CD14-positive monocyte (primary cell): ENCODE measurements around the gene TBL3. TPM values are rescaled to one million over a fixed set of nuclear protein-coding genes. Genes with fewer than 3 reads are reported as not detected.

Experiments used
- DNase-seq, 3 donors: peaks; one replicate each; pipeline ENCODE4 v3.0.0-alpha.2; 2011 to 2022
- H2AFZ ChIP-seq: 2 replicates; pipeline ENCODE4 v1.6.0; 2012; ENCODE audit warnings: mild to moderate bottlenecking, low read depth, low read length, inconsistent platforms; ENCODE audit not compliant: insufficient read depth, poor library complexity, severe bottlenecking
- H3K27ac ChIP-seq, 2 donors: 1 replicate in 1 of 2; 2 replicates in 1 of 2; pipeline ENCODE4 v1.5.1; 2012 to 2013; ENCODE audit warnings: low read length in 2 of 2, control low read depth in 1 of 2, inconsistent platforms in 1 of 2, low read depth in 1 of 2, mild to moderate bottlenecking in 1 of 2
- H3K27me3 ChIP-seq, 2 donors: one replicate each; pipeline versions ENCODE4 v1.6.0 to v1.6.1; 2011 to 2013; ENCODE audit warnings: low read length in 2 of 2; ENCODE audit not compliant: control insufficient read depth in 2 of 2, insufficient read depth in 2 of 2
- H3K36me3 ChIP-seq, 2 donors: replicated peaks in 1 of 2; 1 replicate in 1 of 2; 2 replicates in 1 of 2; pipeline versions ENCODE4 v1.5.1 to v1.6.1; 2012 to 2013; ENCODE audit warnings: low read length in 2 of 2, control low read depth in 1 of 2, inconsistent platforms in 1 of 2, mild to moderate bottlenecking in 1 of 2; ENCODE audit not compliant: insufficient read depth in 2 of 2, control insufficient read depth in 1 of 2
- H3K4me1 ChIP-seq, 2 donors: 1 replicate in 1 of 2; 2 replicates in 1 of 2; pipeline versions ENCODE4 v1.5.1 to v1.6.1; 2012 to 2013; ENCODE audit warnings: low read length in 2 of 2, control low read depth in 1 of 2, inconsistent platforms in 1 of 2, mild to moderate bottlenecking in 1 of 2, moderate library complexity in 1 of 2; ENCODE audit not compliant: insufficient read depth in 2 of 2, control insufficient read depth in 1 of 2
- H3K4me2 ChIP-seq: replicated peaks from 2 replicates; pipeline ENCODE3; 2012; ENCODE audit warnings: low read length, moderate library complexity, mild to moderate bottlenecking; ENCODE audit not compliant: poor library complexity, severe bottlenecking; ENCODE audit errors: extremely low read depth
- H3K4me3 ChIP-seq, 3 experiments: fragments of 200-600 bp in 1 of 3; sonication (generic) in 1 of 3; replicated peaks in 1 of 3; 1 replicate in 2 of 3; 2 replicates in 1 of 3; pipeline ENCODE4 v1.5.1; 2011 to 2013; ENCODE audit warnings: low read length in 3 of 3, mild to moderate bottlenecking in 3 of 3, control low read depth in 2 of 3, low read depth in 2 of 3, inconsistent platforms in 1 of 3, moderate library complexity in 1 of 3
- H3K79me2 ChIP-seq: 2 replicates; pipeline ENCODE4 v1.6.0; 2012; ENCODE audit warnings: mild to moderate bottlenecking, control low read depth, inconsistent platforms, low read length, moderate library complexity; ENCODE audit not compliant: insufficient read depth
- H3K9ac ChIP-seq: 2 replicates; pipeline ENCODE4 v1.6.0; 2017; ENCODE audit warnings: low read length, mild to moderate bottlenecking; ENCODE audit not compliant: insufficient read depth, poor library complexity, severe bottlenecking
- H3K9me3 ChIP-seq, 2 donors: replicated peaks in 1 of 2; 1 replicate in 1 of 2; 2 replicates in 1 of 2; pipeline versions ENCODE4 v1.5.1 to v1.6.1; 2012 to 2013; ENCODE audit warnings: low read length in 2 of 2, control low read depth in 1 of 2; ENCODE audit not compliant: control insufficient read depth in 1 of 2, insufficient read depth in 1 of 2
- H4K20me1 ChIP-seq: 2 replicates; pipeline ENCODE4 v1.6.0; 2012; ENCODE audit warnings: mild to moderate bottlenecking, low read length, control low read depth, moderate library complexity; ENCODE audit not compliant: insufficient read depth
- H3K27ac Mint-ChIP-seq, 7 donors: one replicate each; pipeline ENCODE4 v1.8.0; 2020; ENCODE audit warnings: mild to moderate bottlenecking in 7 of 7, mixed read lengths in 7 of 7, moderate library complexity in 6 of 7, inconsistent platforms in 2 of 7
- H3K27me3 Mint-ChIP-seq, 3 donors: one replicate each; pipeline ENCODE4 v1.8.0; 2021 to 2022; ENCODE audit warnings: low read depth in 3 of 3, mild to moderate bottlenecking in 3 of 3, mixed read lengths in 3 of 3, moderate library complexity in 3 of 3, inconsistent platforms in 1 of 3
- H3K36me3 Mint-ChIP-seq, 2 donors: one replicate each; pipeline ENCODE4 v1.8.0; 2020; ENCODE audit warnings: mixed read lengths in 2 of 2, inconsistent platforms in 1 of 2, mild to moderate bottlenecking in 1 of 2
- H3K4me1 Mint-ChIP-seq: one replicate; pipeline ENCODE4 v1.8.0; 2020; ENCODE audit warnings: mild to moderate bottlenecking, mixed read lengths
- H3K4me3 Mint-ChIP-seq, 2 donors: one replicate each; pipeline ENCODE4 v1.8.0; 2020; ENCODE audit warnings: mild to moderate bottlenecking in 2 of 2, mixed read lengths in 2 of 2, moderate library complexity in 1 of 2
- H3K9me3 Mint-ChIP-seq, 7 donors: one replicate each; pipeline ENCODE4 v1.8.0; 2020 to 2022; ENCODE audit warnings: mixed read lengths in 7 of 7, mild to moderate bottlenecking in 6 of 7, moderate library complexity in 6 of 7, inconsistent platforms in 2 of 7
- CTCF ChIP-seq: fragments of 200-600 bp; IDR thresholded peaks from one replicate; pipeline ENCODE4 v1.8.0; 2022; ENCODE audit warnings: antibody characterized with exemption, mild to moderate bottlenecking
- WGBS: methylation state at CpG from one replicate; pipeline ENCODE4 v1.1.5; 2013; ENCODE audit warnings: missing lambda C conversion rate; ENCODE audit not compliant: insufficient coverage; 5-methylcytosine and 5-hydroxymethylcytosine counted together
- intact Hi-C, 2 donors: fragments of 100-400 bp; cut with micrococcal nuclease; formaldehyde crosslinking; loops; one replicate each; pipeline versions ENCODE4 v1.15.0 to v1.15.1; 2023
- polyA plus RNA-seq, 3 donors: library from polyadenylated mRNA; depleted of rRNA in 1 of 3; unstranded in 2 of 3; stranded (reverse) in 1 of 3; fragments of 300-500 nt in 2 of 3; fragments of >200 nt in 1 of 3; fragmentation: Illumina TruSeq in 2 of 3; gene quantifications; 1 replicate in 2 of 3; 2 replicates in 1 of 3; pipeline ENCODE4 v1.2.3, GENCODE V29; 2012 to 2021

The TBL3 gene
- polyA plus RNA-seq, 3 donors: 33.9 to 37.8 (median 36.0) TPM

DNA sequence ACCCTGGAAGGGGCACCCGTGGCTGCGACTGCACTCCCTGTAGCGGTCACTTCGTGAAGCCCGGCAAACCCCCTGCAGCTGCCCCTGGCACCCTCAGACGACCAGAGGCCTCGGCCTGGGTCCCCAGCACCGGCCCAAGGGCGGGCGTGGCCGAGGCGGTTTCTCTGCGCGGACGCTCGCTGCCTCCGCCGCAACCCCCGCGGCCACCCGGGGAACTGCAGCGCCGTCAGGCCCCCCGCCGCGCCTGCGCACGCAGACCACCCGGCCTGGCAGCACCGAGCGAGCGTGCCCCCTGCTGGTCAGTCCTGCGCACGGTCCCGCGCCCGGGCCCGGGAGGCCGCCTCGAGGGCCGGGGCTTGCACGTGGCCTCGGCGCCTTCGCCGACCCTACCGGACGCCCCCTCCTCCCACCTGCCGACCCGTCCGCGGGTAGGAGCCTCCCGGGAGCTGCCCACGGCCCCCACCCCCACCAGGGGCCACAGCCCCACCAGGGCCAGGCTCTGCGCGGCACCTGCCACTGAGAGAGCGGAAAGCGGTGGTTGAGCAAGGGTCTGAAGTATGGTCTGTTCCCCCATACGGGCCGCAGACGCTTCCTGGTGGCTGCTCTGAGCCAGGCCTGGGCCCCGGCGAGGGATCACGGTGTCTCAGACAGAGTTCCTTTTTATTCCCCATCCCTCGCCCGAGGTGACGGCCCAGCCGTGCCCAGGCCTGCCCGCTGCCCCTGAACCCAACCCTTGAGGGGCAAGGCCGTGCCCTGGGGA, 42.1 kb upstream of the TBL3 start:
- no peaks in the 10 kb centered on the region for H4K20me1 ChIP-seq
- intact Hi-C loops: loop anchor here (2.0 to 10.0 kb wide), 2 partner anchors 65 to 155 kb away; partner anchors contain the start of genes EME2 (in 1 of the 2), MRPS34 (in 1 of the 2) and NME3 (in 1 of the 2)
- no peaks in the 10 kb centered on the region for H3K79me2 ChIP-seq
- no peaks in the 10 kb centered on the region for H3K9me3 ChIP-seq
- no peaks in the 10 kb centered on the region for H3K27me3 ChIP-seq
- Mint-ChIP-seq H3K4me3 (peak overlapping the region; percentile 80 to 87), H3K27me3 (peaks cover 8 to 12% (median 8%) of the 10 kb centered on the region in 3 donors), H3K9me3 (no peaks in the 10 kb centered on the region), H3K27ac (no peak overlapping the region), H3K4me1 (peaks cover 20% of the 10 kb centered on the region), H3K36me3 (no peaks in the 10 kb centered on the region)
- H3K27ac ChIP-seq: peak overlapping the region; percentile 45 to 59
- H2AFZ ChIP-seq: peak overlapping the region; percentile 84
- TF ChIP-seq CTCF: peak; percentile 100
- peak; percentile 84 to 91 (median 84) for DNase-seq
- H3K36me3 ChIP-seq: no peaks in the 10 kb centered on the region
- 2% methylated on average over 54 of the region's 70 CpGs for WGBS
- peak overlapping the region; percentile 96 for H3K4me2 ChIP-seq
- peak overlapping the region; percentile 27 to 82 (median 52) for H3K4me3 ChIP-seq
- H3K4me1 ChIP-seq: peaks cover 10 to 18% of the 10 kb centered on the region in 2 donors
- H3K9ac ChIP-seq: peak overlapping the region; percentile 63

- peaks cover 21% of the 10 kb centered on the region for H3K4me1 Mint-ChIP-seq
- H3K27me3 Mint-ChIP-seq: peaks cover 3 to 12% (median 8%) of the 10 kb centered on the region in 3 donors
- peak overlapping the region; percentile 63 for H3K9ac ChIP-seq
- peak overlapping the region in 1 of 3 experiments; percentile 82 for H3K4me3 ChIP-seq
- H3K36me3 ChIP-seq: no peaks in the 10 kb centered on the region
- H3K79me2 ChIP-seq: no peaks in the 10 kb centered on the region
- H3K27me3 ChIP-seq: no peaks in the 10 kb centered on the region
- intact Hi-C loops: loop anchor here in 1 of 2 donors (10.0 kb wide), 1 partner anchor 156 kb away; the partner anchor contains the start of genes EME2, MRPS34 and NME3
- no peaks in the 10 kb centered on the region for H4K20me1 ChIP-seq
- no peaks in the 10 kb centered on the region for H3K36me3 Mint-ChIP-seq
- H3K4me3 Mint-ChIP-seq: peak overlapping the region in 1 of 2 donors; percentile 47
- peak overlapping the region; percentile 84 for H2AFZ ChIP-seq
- H3K27ac ChIP-seq: peak overlapping the region in 1 of 2 donors; percentile 59
- peak overlapping the region; percentile 96 for H3K4me2 ChIP-seq
- DNase-seq: no peak
- peaks cover 10 to 18% of the 10 kb centered on the region in 2 donors for H3K4me1 ChIP-seq
- WGBS: 80% methylated on average over 1 of the region's 10 CpGs
- no peaks in the 10 kb centered on the region for H3K9me3 ChIP-seq
- no peak overlapping the region for H3K27ac Mint-ChIP-seq
- H3K9me3 Mint-ChIP-seq: no peaks in the 10 kb centered on the region
- no peak for TF ChIP-seq CTCF
These were observed 41.5 kb upstream of the TBL3 start for GRCh38 chr16:1930338-1930720.
